Adrenal gland (tissue), 19 donors: ENCODE results near the gene TMEM109. TPM values are rescaled to one million over a fixed set of nuclear protein-coding genes. Genes with fewer than 3 reads are reported as not detected.

Experiments used
- DNase-seq, 7 donors: peaks; one replicate each; pipeline ENCODE4 v3.0.0-alpha.2; 2019 to 2020
- H3K27ac ChIP-seq, 5 donors: fragments of 200-600 bp; sonication (generic) in 4 of 5; 1 replicate in 3 of 5; 2 replicates in 2 of 5; pipeline versions ENCODE4 v1.5.1 to v1.8.0; 2016 to 2020; ENCODE audit warnings: mild to moderate bottlenecking in 1 of 5
- H3K27me3 ChIP-seq: fragments of 200-600 bp; 2 replicates; pipeline ENCODE4 v1.8.0; 2021
- H3K36me3 ChIP-seq, 2 donors: fragments of 200-600 bp; replicated peaks in 1 of 2; 1 replicate in 1 of 2; 2 replicates in 1 of 2; pipeline versions ENCODE4 v1.5.1 to v1.8.0; 2018 to 2022
- H3K4me1 ChIP-seq, 2 donors: fragments of 200-600 bp; replicated peaks in 1 of 2; 1 replicate in 1 of 2; 2 replicates in 1 of 2; pipeline versions ENCODE4 v1.5.1 to v1.8.0; 2018 to 2021
- H3K4me3 ChIP-seq, 4 donors: fragments of 200-600 bp; sonication (generic) in 3 of 4; one replicate each; pipeline ENCODE4 v1.5.1; 2016 to 2018
- H3K9me3 ChIP-seq, 3 donors: fragments of 200-600 bp; sonication (generic) in 1 of 3; replicated peaks in 1 of 3; 1 replicate in 2 of 3; 2 replicates in 1 of 3; pipeline versions ENCODE4 v1.5.1 to v1.8.0; 2016 to 2021
- CTCF ChIP-seq, 6 experiments: fragments of 450-650 bp in 4 of 6; fragments of 200-600 bp in 2 of 6; sonication (generic) in 1 of 6; IDR thresholded peaks; 1 replicate in 5 of 6; 2 replicates in 1 of 6; pipeline versions ENCODE4 v1.5.1 to v1.8.0; 2016 to 2021; ENCODE audit warnings: antibody characterized with exemption in 6 of 6, mild to moderate bottlenecking in 2 of 6, moderate library complexity in 1 of 6
- POLR2A ChIP-seq, 2 donors: fragments of 450-650 bp; IDR thresholded peaks; one replicate each; pipeline ENCODE4 v1.6.1; 2017; ENCODE audit warnings: antibody characterized with exemption in 2 of 2, mild to moderate bottlenecking in 2 of 2, moderate library complexity in 1 of 2
- WGBS, 4 donors: extraction: QIAGEN DNeasy Blood & Tissue Kit in 2 of 4; methylation state at CpG; one replicate each; pipeline versions ENCODE4 v1.1.5 to v1.1.7; 2013 to 2017; 5-methylcytosine and 5-hydroxymethylcytosine counted together
- intact Hi-C, 2 donors: fragments of 100-400 bp; cut with DNase I; formaldehyde crosslinking; loops; one replicate each; pipeline versions ENCODE4 v1.14.1 to v1.15.0; 2022 to 2023
- long read RNA-seq, 10 donors: library from polyadenylated mRNA in 3 of 10; unstranded in 2 of 10; stranded (forward) in 1 of 10; transcript quantifications; one replicate each; pipeline ENCODE4 v2.0.0 and lab custom pipeline, GENCODE V29; 2021 to 2026
- polyA plus RNA-seq, 3 donors: library from polyadenylated mRNA; stranded (reverse); fragments of 200-250 nt in 2 of 3; fragments of 350-450 nt in 1 of 3; fragmentation: Illumina TruSeq in 1 of 3; extraction: RNeasy Lipid Tissue Mini Kit (QIAGEN cat#74804) in 1 of 3; gene quantifications; one replicate each; pipeline ENCODE4 v1.2.3, GENCODE V29; 2013 to 2014
- total RNA-seq, 9 donors: library from RNA; depleted of rRNA in 4 of 9; stranded (reverse); fragments of >200 nt in 4 of 9; fragments of 120-200 nt in 1 of 9; fragmentation: NEBNext Ultra II Directional in 1 of 9; extraction: Animal tissue kit (Norgen Biotek cat#: 25700) in 1 of 9; gene quantifications; one replicate each; pipeline versions ENCODE4 v1.1.0 to v1.2.4, GENCODE V29; 2013 to 2023
- donor health status: healthy with polysubstance abuse.
- donor health status: Bipolar disorder and iron deficiency.
- donor health status: DM: yes; HTN: yes; CAD: no.
- donor health status: DM: no; HTN: no; CAD: no.
- donor health status: DM: no; HTN: no; CAD: no.
- donor health status: DM: yes; HTN: yes; CAD: no.

Gene TMEM109, protein sequence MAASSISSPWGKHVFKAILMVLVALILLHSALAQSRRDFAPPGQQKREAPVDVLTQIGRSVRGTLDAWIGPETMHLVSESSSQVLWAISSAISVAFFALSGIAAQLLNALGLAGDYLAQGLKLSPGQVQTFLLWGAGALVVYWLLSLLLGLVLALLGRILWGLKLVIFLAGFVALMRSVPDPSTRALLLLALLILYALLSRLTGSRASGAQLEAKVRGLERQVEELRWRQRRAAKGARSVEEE
- total RNA-seq (100 to 1,000 TPM in 3 of 9 donors, 10 to 100 TPM in 6; 29.3 to 115 (median 86.7) TPM), polyA plus RNA-seq (10 to 100 TPM; 38.0 to 66.3 (median 65.0) TPM)
- long read RNA-seq, donor 1, transcript TMEM109-201 (4 exons, 2,413 nt), result major isoform, 38 of 40 reads
- long read RNA-seq, donor 1, partial matches to known transcripts, result 0 of 40 reads
- long read RNA-seq, donor 1, other reads (novel, unspliced or antisense), result 0 of 40 reads
- long read RNA-seq, donor 2, transcript TMEM109-201 (4 exons, 2,413 nt), result major isoform, 26 of 30 reads
- long read RNA-seq, donor 2, partial matches to known transcripts, result 0 of 30 reads
- long read RNA-seq, donor 2, other reads (novel, unspliced or antisense), result 0 of 30 reads
- long read RNA-seq, donor 3, transcript TMEM109-201 (4 exons, 2,413 nt), result major isoform, 15 of 38 reads
- long read RNA-seq, donor 3, partial matches to known transcripts, result 23 of 38 reads
- long read RNA-seq, donor 3, other reads (novel, unspliced or antisense), result 0 of 38 reads
- long read RNA-seq, donor 4, transcript TMEM109-201 (4 exons, 2,413 nt), result major isoform, 34 of 41 reads
- long read RNA-seq, donor 4, partial matches to known transcripts, result 5 of 41 reads
- long read RNA-seq, donor 4, other reads (novel, unspliced or antisense), result 1 of 41 reads
- long read RNA-seq, donor 5, transcript TMEM109-201 (4 exons, 2,413 nt), result major isoform, 224 of 240 reads
- long read RNA-seq, donor 5, partial matches to known transcripts, result 14 of 240 reads
- long read RNA-seq, donor 5, other reads (novel, unspliced or antisense), result 2 of 240 reads
- long read RNA-seq, donor 6, transcript TMEM109-201 (4 exons, 2,413 nt), result major isoform, 24 of 34 reads
- long read RNA-seq, donor 6, partial matches to known transcripts, result 0 of 34 reads
- long read RNA-seq, donor 6, other reads (novel, unspliced or antisense), result 9 of 34 reads
- long read RNA-seq, donor 7, transcript TMEM109-201 (4 exons, 2,413 nt), result major isoform, 13 of 19 reads
- long read RNA-seq, donor 7, transcript TMEM109-202 (3 exons, 1,959 nt), result minor isoform, 6 of 19 reads
- long read RNA-seq, donor 7, partial matches to known transcripts, result 0 of 19 reads
- long read RNA-seq, donor 7, other reads (novel, unspliced or antisense), result 0 of 19 reads
- long read RNA-seq, donor 8, transcript TMEM109-201 (4 exons, 2,413 nt), result major isoform, 43 of 44 reads
- long read RNA-seq, donor 8, partial matches to known transcripts, result 0 of 44 reads
- long read RNA-seq, donor 8, other reads (novel, unspliced or antisense), result 0 of 44 reads
- long read RNA-seq, donor 9, transcript TMEM109-201 (4 exons, 2,413 nt), result major isoform, 20 of 20 reads
- long read RNA-seq, donor 9, partial matches to known transcripts, result 0 of 20 reads
- long read RNA-seq, donor 9, other reads (novel, unspliced or antisense), result 0 of 20 reads
- long read RNA-seq, donor 10, transcript TMEM109-201 (4 exons, 2,413 nt), result major isoform, 18 of 25 reads
- long read RNA-seq, donor 10, partial matches to known transcripts, result 5 of 25 reads
- long read RNA-seq, donor 10, other reads (novel, unspliced or antisense), result 0 of 25 reads

GRCh38 chr11:60913793-60914632, at the start of gene TMEM109:
TSS of gene TMEM109 (plus strand) at chr11:60914158. CDS start at chr11:60919694, 5,536 bp downstream.
- Histone ChIP-seq H3K27me3 (no peaks in the 10 kb centered on the region), H3K9me3 (no peaks in the 10 kb centered on the region), H3K36me3 (no peaks in the 10 kb centered on the region), H3K4me3 (peak within 1 kb of the TSS in 3 of 4 donors; percentile 35 to 67 (median 58)), H3K27ac (peak within 1 kb of the TSS; percentile 64 to 96 (median 87)), H3K4me1 (peaks cover 22 to 42% of the 10 kb centered on the region in 2 donors)
- TF ChIP-seq CTCF (IDR thresholded peaks at IDR 0.05), result peak in 3 of 6 experiments; percentile 17 to 27 (median 20)
- peak; percentile 26 to 71 for TF ChIP-seq POLR2A (IDR thresholded peaks at IDR 0.05)
- peak; percentile 85 to 93 (median 88) for DNase-seq
- intact Hi-C loops, result no loop called here
- whole genome bisulfite sequencing, 4 donors, result 0 to 1% (median 0%) methylated on average over 11 to 70 of the region's 70 CpGs

DNA sequence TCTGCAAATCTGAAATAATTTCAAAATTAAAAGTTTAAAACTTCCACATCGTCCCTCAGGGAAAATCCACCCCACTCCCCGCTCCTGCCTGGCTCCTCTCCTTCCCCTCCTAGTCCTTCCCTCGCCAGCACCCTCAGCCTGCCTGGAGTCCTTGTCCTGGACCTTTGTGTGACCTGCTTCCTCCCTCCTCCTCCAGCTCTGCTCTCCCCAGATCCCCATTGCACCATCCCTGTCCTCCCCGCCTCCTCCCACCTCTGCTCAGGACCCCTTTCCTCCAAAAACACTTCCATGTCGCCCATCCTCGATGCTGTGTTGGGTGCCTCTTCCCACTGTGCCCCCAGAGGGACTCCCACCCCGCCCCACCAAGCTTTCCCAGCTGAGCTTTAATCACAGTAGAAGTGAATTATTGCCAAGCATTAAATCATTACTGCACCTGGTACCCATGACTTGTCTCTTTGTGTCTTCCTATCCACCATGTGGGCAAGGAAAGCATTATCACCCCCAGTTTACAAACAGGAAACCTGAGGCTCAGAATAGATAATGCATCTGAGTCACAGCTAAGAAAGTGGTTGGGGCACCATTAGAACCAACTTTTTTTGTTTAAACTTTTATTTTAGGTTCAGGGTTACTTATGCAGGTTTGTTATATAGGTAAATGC, 49.0 kb upstream of the TMEM109 start:
- H3K4me1 ChIP-seq, result no peaks in the 10 kb centered on the region
- no peaks in the 10 kb centered on the region for H3K36me3 ChIP-seq
- intact Hi-C loops, result no loop called here
- DNase-seq, result peak in 2 of 7 donors; percentile 11 to 20
- 72 to 78% (median 77%) methylated on average over 7 of the region's 7 CpGs for WGBS, 4 donors
- no peaks in the 10 kb centered on the region for H3K27me3 ChIP-seq
- no peaks in the 10 kb centered on the region for H3K9me3 ChIP-seq
- no peak overlapping the region for H3K4me3 ChIP-seq
- TF ChIP-seq CTCF (IDR thresholded peaks at IDR 0.05) (no peak), POLR2A (IDR thresholded peaks at IDR 0.05) (no peak)
- no peak overlapping the region for H3K27ac ChIP-seq
